ENCODE data around the gene GSAP.
A peak's percentile ranks its signal among the peaks of the same experiment; 100 is the strongest.
"Not testable (repeated sequence)": the region's sequence is repeated elsewhere in the genome, so short reads cannot be mapped to it uniquely, and the experiment has no call there.

The GSAP gene

GRCh38 chr7:77360104-77360503 is 56.0 kb downstream of the GSAP start:
- no peak for DNase-seq

- DNase-seq = no peak
Observed at GRCh38 chr7:77359599-77359998, 56.5 kb downstream of the GSAP start.

- DNase-seq = no peak
Observed at GRCh38 chr7:77354914-77355313, 61.2 kb downstream of the GSAP start.

- no peak for DNase-seq
Observed at GRCh38 chr7:77354484-77354883, 61.7 kb downstream of the GSAP start.

GRCh38 chr7:77353911-77354310 is 62.2 kb downstream of the GSAP start:
- no peak for DNase-seq

GRCh38 chr7:77353407-77353721 is 62.8 kb downstream of the GSAP start:
- no peak for DNase-seq

GRCh38 chr7:77352665-77353406 is 63.3 kb downstream of the GSAP start:
- DNase-seq = no peak

- no peak for DNase-seq
Observed at GRCh38 chr7:77351539-77352004, 64.6 kb downstream of the GSAP start.

GRCh38 chr7:77349141-77349540 is 67.0 kb downstream of the GSAP start:
- no peak for DNase-seq

GRCh38 chr7:77348371-77348813 is 67.8 kb downstream of the GSAP start:
- DNase-seq = no peak

GRCh38 chr7:77346441-77346840 is 69.7 kb downstream of the GSAP start:
- DNase-seq = no peak

GRCh38 chr7:77345426-77345825 is 70.7 kb downstream of the GSAP start:
- DNase-seq = not testable (repeated sequence)

GRCh38 chr7:77339726-77340125 is 76.4 kb downstream of the GSAP start:
- no peak for DNase-seq

GRCh38 chr7:77338883-77339629 is 77.1 kb downstream of the GSAP start:
- no peak for DNase-seq

- no peak for DNase-seq
Observed at GRCh38 chr7:77338260-77338659, 77.9 kb downstream of the GSAP start.

- DNase-seq = no peak
Observed at GRCh38 chr7:77337456-77337990, 78.6 kb downstream of the GSAP start.

GRCh38 chr7:77335581-77335980 is 80.6 kb downstream of the GSAP start:
- DNase-seq = no peak

- not testable (repeated sequence) for DNase-seq
Observed at GRCh38 chr7:77334039-77334438, 82.1 kb downstream of the GSAP start.

GRCh38 chr7:77331938-77332695 is 84.0 kb downstream of the GSAP start:
- peak in 42 of 56 donors; percentile 7 to 64 (median 36) for DNase-seq

- no peak for DNase-seq
Observed at GRCh38 chr7:77330169-77330882, 85.8 kb downstream of the GSAP start.

Measured in nucleus accumbens (tissue), 56 donors.